HG02678 (cell line): ENCODE data around the gene TAGLN2.
A peak's percentile ranks its signal among the peaks of the same experiment; 100 is the strongest.

Experiments
- ATAC-seq: cut with Tn5 transposase; IDR thresholded peaks from one replicate; pipeline ENCODE4 v1.9.1; 2021; ENCODE audit warnings: mild to moderate bottlenecking, moderate library complexity; ENCODE audit not compliant: unreplicated experiment

The TAGLN2 gene

DNA sequence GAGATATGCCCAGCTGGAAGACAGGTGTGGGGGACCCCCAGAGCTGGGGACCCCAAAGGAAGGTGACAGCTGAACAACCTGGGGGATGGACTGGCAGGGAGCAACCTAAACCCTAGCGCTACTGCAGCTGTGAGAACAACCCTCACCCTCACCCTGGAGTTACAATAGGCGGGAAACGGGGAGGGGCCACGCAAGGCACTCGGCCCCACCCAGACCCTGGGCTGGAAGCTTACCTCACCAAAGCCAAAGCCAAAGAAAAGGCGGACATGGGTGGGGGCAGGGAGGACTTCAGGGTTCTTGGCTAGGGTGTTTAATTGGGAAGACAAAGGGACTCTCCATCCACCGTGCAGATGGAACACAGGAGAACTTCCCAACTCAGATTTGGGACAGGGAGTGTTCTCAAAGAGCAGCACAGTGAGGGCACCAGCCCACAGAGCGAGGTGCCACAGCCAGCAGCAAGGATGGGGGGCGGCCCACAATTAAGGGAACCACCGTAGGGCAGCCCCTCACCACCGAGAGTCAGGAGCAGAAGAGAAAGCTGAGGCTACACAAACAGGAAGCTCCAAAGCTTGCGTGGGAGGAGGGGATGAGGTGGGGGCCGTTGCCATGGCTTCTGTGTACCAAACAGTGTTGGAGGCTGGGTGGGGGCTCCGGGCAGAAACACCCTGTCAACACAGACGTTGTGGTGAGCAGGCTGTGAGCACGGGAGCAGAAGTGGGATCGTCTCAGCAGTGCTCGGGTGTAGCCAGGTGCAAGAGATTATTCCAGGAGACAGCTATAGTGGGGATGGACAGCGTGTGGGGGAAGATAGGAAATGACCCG is 1.9 kb downstream of the TAGLN2 start:
- peak; percentile 33 for ATAC-seq

DNA sequence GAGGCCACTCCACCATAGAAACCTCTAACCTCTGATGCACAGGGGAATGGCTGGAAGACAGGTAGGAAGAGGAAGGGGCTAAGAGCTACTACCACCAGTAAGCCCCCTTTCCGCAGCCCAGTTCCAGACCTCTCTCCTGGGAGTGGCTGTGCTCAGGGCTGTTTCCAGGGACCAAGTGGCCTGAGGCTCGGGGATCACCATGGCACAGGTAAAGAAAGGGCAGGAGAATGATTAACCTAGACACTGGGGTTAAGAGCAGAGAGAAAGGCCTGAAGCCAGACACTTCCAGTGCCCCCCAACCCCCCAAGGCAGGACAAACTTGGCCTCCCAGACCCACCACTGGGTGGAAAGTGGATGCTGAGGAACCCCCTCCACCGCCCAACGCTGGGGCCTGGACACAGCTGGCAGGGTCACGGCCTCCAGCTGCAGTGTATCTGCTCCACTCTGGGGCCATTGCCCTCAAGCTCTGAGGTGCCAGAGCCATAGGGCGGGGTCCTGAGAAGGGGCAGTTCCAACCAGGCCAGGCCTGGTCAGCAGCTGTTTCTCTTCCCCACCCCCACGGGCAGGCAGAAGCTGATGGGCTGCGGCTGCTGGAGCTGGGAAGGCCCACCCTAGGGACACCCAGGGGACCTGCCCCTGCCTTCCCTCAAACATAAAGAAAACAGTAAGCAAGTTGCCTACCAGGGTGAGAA is 2.6 kb downstream of the TAGLN2 start:
- peak; percentile 0 for ATAC-seq

DNA sequence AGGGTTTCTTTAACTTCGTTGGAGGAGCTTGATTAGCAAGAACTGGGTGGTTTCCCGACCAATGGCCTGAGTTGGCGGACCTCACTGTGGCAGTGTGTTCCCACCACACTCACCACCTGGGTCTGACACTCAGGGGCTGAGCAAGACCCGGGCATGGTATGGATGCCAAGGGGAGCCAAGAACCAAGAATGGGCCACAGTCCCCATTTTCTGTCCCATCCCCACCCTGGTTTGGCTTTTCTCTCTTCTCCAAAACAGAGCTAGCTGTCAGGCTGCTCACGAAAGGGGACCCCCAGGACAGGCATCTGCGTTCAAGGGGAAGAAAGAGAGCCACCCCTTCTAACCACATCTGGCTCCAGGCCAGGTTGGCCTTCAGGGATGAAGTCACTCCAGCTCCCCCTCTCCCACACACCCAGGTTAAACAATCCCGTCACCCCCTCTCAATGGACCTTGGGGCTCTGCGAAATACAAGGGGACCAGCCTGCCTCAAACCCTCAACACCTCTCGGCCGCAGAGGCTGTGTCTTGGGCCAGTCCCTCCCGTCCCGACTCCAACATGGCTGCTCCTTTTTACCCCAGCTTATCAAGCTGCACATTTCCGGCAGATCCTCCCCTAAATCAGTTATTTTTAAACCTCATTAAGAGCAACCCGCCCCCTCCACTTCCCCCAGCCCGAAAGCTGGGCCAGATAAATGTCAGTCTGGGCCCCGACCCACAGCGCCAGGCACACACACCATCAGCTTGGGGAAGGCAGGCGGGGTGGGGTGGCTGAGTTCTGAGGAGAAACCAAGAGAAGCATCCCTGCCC is 3.4 kb downstream of the TAGLN2 start:
- ATAC-seq: no peak

DNA sequence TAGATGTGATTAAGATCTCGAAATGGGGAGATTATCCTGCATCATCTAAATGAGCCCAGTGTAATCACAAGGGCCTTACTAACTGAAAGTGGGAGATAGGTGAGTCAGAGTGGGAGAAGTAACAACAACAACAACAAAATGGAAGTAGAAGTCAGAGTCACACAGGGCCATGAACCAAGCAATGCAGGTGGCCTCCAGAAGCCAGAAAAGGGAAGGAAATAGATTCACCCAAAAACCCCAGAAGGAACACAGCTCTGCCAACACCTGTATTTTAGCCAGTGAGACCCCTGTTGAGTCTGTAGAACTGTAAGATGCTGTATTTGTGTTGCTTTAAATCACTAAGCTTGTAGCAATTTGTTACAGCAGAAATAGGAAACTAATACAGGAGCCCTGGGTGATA is 4.1 kb downstream of the TAGLN2 start:
- peak; percentile 22 for ATAC-seq

DNA sequence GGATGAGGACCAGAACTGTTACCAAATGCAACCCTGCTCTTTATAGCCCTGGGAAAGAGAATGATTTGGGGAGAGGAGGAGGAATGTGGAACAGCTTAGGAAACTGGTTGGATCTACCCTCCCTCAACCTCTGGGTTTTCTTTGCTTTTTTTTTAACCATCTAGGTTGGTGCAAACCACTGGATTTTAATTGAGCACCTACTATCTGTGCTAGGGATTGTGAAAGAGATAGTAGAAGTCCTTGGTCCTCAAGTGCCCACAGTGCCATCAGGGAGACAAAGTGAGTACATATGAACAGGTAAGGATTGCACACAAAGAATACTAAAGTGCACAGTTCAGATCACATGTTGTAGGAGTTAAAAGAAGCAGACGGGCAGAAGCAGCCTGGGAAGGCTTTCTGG is 4.7 kb downstream of the TAGLN2 start:
- ATAC-seq: no peak

DNA sequence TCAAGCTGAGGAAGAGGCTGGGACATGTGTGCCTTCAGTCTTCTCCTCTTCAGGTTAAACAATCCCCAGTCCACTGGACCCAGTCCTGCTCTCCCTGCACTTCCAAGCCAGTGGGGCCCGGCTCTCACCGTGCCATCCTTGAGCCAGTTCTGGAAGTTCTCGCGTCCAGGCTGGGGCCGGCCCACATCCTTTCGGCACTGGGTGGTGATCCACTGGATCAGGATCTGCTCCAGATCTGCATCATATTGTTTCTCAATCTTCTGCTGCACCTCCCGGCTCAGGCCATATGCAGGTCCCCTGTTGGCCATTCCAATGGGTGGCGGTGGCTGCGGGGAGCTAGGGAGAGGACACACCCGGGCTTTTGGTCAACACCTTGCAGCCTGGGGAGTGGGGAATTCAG is 5.1 kb downstream of the TAGLN2 start:
- no peak for ATAC-seq

DNA sequence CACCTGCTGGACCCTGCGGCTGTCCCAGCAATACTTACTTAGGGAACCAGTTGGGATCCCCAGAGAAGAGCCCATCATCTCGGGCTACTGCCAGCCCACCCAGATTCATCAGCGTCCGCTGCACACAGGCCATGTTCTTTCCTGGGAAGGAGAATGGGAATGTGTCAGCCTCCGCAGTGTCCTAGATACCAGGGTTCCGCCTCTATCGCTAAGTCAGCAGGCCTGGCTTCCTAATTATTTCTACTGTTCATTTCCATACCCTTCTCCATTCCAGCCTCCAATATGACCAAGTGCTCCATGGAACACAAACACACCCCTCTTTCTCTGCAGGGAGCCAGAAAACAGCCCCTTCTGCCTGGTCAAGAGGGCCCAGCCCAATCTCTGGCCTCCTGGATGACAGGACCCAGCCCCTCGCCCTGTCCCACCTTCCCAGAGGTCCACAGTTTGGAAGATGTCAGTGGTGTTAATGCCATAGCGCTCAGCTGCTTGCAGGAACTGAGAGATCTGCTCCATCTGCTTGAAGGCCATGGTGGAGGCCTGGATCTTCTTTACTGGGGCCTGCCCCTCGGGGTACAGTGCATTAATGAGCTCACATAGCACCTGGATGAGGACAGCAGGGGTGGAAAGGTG is 6.0 kb downstream of the TAGLN2 start:
- ATAC-seq: no peak

DNA sequence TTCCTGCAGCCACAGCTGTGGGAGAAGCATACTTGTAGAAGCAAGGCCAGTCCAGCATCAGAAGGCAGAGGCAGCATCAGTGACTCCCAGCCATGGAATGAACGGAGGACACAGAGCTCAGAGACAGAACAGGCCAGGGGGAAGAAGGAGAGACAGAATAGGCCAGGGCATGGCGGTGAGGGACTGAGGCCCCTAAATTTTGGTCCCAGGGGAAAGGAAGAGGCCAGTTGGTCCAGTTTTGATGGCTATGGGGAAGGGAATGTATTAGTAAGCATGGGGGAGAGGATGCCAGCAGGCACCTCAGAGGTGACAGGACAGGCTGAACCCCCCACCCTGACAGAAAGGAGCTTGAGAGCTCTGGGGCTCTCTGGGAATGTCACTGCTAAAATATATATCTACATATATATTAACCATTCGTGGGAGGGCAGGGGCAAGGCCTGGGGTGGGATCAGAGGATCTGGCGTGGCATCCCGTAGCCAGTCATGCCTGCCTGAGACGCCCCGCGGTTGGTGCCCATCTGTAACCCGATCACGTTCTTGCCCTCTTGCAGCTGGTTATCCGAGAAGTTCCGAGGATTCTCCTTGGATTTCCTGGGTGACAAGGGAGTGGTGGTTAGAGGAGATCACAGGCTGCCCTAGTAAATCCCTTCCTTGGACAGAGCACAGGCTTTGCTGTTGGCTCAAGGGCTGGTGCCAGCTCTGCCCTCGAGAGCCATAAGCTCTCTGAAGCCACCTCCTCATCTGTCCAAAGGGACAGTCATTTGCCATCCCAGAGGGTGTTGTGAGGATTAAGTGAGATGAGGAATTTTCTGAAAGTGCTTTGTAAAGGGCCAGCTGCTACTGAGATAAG is 6.7 kb downstream of the TAGLN2 start:
- ATAC-seq: no peak

DNA sequence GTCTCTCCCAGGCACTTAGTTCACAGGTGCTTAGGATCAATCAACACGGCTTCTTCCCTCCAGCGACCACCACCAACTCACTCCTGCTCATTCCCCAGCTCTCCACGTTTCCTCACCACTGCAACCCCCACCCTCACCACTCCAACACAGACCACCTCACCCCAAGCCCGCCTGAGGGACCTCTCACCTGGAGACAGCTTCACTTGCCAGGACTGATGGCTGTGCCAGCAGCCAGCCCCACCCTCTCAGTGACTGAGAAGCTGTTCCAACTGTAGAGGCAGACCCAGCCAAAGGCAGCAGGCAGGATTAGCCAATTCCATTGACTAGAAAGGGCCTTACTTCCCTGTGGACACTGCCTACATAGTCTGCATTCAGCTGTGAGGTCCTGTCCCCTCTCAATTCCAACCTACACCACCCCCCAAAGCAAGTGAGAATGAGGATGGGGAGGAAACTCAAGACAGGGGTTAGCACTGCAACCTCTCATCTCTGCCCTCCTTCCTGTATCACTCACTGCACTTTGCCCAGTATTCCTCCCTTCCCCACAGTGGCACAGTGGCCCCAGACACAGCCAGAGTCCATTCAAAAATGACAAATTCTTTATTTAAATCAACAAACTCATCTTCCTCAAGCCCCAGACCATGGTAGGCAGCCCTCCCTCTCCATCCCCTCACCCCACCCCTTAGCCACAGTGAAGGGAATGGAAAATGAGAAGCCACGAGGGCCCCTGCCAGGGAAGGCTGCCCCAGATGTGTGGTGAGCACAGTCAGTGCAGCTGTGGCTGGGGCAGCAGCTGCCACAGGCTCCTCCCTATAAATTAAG is 7.6 kb downstream of the TAGLN2 start:
- no peak for ATAC-seq

DNA sequence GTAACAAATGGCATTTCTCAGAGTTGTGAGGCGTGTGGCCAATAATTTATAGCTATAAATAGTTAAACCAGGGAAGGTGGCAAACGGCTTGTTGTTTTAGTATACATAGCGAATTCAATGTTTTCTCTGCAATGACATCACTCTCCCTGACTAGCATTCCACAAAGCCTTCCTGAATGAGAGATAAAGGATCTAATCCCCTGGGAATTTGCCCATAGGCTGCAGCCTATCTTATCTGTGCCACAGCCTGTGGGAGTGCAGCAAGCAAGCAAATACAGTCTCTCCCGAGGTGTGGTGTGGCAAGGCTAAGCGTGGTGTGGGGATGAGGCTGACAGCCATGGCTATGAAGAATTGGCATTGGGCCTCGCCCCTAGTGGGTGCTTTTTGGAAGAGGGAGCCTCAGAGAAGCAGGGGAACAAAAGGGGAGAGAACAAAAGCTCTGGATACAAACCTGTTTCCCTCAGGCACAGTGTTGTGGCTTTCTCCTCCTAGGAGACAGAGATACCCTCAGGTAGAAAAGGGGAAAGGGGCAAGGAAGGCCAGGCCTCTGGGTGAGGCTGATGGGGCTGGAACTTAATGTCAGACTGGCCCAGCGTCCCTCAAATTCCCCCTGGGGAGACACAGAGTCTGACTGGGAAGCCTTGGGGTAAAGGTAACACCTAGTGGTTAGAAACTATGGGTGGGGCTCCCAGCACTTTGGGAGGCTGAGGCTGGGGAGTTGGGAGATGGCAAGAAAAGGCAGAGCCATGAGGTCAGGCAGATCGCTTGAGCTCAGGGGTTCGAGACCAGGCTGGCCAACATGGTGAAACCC is 8.9 kb downstream of the TAGLN2 start:
- ATAC-seq: no peak

DNA sequence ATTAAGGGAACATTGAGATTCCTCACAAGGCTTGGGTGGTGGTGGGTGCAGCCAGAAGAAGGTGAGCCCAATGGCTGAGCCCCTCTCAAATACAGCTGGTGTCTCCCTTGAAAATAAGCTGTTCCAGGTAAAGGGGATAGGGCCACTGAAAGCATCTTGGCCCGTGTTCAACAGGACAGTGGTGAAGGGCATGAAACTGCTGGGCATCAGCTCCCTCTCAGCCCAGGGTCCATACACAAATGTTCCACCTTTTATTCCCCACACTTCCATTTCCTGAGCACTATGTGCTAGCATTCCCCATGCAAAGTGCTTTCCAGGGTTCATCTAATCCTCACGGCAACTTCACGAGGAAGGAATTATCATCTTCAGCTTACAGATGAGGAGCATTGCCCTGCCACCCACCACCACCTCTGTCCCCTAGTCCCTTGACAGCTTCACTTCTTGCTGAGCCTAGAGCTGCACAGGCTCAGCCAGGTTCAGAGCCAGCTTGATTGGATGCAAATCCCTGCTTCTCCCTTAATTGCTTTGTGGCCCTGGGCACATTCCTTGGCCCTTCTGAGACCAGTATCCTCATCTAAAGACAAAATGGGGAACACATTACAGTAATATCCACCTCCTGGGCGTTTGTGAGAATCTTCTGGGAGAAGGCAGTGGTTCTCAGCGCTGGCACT is 9.6 kb downstream of the TAGLN2 start:
- ATAC-seq: no peak

DNA sequence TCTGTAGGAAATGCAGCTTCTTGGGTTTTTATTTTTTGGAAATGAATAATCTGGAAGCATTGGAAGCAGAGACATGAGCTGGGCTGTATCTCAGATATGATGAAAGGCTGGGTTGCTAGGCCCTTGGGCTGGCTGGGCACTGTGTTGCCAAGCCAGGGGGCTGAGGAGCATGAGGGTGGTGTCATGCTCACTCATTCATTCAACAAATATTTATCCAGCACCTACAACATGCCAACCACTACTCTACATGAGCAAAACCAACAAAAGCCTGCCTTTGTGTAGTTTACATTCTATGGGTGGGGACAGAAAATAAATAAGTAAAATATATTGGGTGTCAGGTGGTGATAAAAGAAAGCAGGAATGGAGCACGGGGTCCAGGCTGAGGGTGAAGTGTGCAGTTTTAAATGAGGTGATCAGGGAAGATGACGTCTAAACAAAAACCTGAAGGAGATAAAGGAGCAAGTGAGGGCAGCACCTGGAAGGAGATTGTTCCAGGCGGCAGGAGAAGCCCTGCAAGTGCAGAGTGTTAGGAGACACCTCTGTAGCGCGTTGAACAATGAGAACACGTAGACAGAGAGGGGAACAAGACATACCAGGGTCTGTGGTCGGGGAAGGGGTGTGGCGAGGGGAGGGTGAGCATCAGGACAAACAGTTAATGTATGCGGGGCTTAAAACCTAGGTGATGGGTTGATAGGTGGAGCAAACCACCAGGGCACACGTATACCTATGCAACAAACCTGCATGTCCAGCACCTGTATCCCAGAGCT is 10.9 kb downstream of the TAGLN2 start:
- no peak for ATAC-seq

DNA sequence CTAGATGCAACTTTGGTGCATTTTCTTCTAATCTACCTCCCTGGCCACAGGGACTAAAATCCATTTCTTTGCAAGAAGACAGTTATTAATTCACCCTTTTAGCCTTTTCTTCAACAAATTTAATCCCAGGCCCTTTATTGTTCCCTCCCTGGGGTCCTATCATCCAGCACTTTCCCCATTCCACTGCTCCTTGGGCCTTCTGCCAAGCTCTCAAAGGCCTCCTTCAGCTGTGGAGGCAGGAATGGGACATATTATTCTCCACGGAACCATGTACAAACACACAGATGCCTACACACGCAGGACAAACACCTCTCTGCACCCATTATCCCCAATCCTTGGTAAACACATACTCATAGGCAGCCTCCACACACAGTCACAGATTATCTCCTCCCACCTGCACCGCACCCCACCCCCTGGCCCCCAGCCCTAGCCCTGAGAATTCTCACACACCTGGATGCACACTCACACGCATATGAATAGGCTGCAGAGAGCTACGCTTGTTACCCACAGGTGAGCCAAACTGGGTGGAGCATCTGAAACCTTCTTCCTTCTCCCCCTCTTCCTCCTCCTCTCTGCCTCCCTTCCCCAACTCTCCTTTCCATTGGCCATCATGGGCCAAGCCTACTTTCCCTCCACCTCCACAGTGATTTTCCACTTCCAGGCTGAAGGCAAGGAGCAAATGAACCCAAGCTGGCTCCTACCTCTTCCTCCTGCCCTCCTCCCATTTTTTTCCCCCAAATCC is 11.7 kb downstream of the TAGLN2 start:
- no peak for ATAC-seq

DNA sequence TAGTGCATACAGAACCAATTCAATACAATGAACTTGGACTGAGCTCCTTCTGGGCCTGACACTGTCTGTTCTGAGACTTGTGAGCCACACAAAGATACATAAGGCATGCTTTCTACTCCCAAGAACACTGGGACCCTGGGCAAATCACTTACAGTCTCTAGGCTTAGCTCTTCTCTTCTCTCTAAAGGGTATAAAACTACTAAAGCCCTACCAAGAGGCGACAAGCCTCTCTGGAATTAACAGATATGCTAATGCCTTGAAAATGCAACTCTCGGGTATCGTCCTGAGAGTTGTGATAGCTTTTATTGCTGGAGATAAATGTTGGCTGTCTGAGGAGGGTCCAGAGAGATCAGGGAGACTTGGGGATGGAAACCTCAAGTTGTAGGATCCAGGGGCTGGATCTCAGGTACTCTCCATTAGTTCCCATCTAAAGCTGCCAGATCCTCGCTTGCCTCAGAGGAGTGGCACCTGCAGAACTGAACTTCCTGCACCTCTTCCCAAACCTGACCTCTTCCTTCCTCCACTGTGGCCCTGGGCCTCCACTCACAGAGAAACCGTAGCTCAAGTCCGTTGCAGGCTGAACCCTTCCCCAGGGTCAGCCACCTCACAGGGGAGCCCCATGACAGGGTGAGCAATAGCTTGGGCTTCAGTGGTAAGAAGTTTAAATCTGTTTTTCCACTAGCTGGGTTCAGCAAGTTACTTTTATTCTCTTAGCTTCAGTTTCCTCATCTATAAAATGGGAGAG is 13.8 kb downstream of the TAGLN2 start:
- ATAC-seq: no peak

DNA sequence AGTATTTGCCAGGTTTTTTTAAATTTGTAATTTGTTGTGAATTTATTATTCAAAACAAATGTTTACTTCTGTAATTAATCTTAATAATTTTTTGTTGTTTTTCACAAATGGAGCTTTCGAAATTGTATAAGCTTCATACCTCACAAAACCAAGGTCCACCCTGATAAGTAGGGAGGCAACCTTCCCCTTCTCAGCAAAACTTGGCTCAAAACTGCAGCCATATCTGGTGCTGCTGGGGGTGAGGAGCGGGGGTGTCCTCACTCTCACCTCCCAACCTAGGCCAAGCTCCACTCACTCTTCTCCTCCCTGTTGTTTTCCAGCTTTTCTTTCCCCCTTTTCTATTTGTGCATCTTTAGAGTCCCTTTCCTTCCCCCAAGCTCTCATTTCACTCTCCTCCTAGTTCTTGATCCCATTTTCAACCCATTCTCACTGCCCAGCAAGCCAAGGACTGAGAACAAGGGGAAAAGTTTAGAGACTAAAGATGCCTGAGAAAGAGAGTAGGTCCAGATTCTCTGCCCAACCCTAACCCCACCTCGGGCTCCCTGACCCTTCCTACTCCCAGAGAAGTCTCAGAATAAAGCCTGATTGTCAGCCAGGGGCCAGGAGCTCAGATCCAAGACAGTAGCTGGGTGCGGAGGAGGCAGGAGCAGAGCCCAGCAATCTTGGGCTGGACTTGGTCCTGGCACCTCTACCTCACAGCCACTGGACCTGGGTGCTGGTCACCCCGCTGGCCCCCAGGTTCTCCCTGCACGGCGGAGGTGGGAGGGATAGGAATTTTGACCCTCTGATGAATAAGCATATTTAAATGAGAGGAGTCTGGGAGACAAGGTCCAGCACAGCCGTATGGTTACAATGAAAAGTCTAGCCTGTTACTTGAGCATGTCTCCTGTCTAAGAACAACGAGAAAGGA is 17.0 kb downstream of the TAGLN2 start:
- ATAC-seq: no peak
